GM21515 (cell line): ENCODE results near the gene PLXDC1.
"Not testable (repeated sequence)": the region's sequence is repeated elsewhere in the genome, so short reads cannot be mapped to it uniquely, and the experiment has no call there.

Source experiments
- ATAC-seq: cut with Tn5 transposase; IDR thresholded peaks from one replicate; pipeline ENCODE4 v1.9.1; 2021; ENCODE audit not compliant: unreplicated experiment

The PLXDC1 gene

DNA sequence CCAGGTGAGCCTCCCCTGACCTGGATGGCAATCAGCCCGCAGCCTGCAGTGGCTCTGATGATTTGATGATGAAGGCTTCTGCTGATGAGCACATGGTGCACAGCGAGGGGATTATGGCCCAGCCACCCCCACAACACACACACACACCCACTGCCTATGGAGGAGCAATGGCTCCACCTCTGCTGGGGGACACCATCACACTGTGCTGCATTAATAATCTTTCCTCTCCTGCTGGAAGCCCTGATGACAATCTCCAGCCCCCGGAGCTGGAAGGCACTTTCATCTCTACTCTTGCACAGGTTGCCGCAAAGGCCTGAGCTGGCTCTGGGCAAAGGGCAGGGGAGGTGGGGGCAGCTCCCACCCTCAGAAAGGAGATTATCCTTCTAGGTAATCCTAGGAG lies 79.9 kb downstream of the PLXDC1 start:
- no peak for ATAC-seq

DNA sequence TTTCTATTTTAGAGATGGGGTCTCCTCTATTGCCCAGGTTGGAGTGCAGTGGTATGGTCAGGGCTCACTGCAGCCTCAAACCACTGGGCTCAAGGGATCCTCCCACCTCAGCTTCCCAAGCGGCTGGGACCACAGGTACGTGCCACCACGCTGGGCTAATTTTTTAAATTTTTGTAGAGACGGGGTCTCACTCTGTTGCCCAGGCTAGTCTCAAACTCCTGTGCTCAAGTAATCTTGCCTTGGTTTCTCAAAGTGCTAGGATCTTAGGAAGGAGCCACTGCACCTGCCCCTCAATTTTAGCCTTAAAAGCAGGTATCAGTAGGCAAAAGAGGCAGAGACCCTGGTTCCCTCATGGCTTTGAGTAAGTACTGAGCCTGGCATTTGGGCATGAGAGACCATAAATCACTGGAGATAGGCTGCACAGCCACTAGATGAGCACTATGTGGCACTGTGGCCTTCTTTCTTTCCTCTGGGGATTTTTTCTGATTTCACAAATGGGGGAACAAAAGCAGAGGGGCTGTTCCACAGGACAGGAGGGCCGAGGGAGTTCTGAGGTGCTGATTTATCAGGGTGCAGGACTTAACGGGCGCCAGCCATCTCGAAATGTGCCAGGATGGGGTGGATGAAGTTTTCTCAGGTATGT lies 82.2 kb downstream of the PLXDC1 start:
- ATAC-seq: no peak

DNA sequence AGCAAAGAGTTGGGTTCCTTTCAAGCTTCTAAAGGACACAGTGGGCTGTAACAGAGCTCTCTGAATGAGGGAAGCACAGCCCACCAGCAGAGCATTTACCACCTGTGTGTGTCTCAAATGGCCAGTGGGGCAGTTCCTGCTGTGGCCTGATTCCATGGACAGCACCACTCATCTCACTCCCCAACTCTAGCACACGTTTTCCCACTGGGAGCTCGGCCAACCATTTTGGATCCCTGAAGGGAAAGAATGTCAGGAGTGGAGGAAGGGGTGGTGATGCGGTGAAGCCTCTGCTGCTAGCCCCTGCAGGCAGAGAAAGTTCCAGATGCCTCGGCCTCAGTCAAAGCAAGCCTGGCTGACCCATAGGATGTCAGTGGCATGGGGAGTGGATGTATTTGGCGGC lies 86.6 kb downstream of the PLXDC1 start:
- no peak for ATAC-seq

DNA sequence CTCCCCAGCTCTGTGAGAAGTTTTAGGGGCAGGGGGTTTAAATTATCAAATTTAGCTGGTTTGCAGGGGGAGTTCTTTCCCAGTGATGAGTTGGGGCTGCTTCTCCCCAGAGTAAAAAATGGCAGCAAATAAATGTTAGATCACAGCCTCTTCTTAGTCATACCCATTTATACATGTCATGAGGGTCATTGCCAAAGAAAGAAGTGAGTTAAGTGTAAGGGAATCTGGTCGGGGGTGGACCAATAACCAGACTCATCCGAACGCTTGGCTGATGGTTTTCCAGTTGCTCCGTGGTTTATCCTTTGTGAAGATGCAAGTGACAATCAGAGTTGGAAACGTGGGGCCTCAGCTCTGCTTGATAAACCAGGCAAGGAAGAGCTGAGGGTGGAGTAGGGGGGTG lies 87.1 kb downstream of the PLXDC1 start:
- ATAC-seq: no peak

DNA sequence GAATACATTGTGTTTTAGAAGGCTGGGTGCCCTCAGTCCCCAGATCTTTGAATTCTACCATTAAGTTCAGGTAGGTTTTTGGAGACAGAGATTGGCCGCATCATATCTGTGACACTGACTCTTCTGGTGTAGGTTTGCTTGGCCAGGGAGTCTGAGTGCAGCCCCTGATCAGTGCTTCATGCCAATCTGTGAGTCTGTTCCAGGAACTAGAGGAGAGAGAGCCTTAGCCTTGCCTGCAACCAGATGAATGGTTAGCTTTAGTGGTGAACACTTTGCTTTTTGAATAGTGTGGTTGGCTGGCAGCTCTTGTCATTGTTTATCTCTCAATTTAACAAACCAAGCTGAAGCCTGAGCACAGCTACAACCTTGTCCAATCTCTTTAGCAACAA lies 87.8 kb downstream of the PLXDC1 start:
- no peak for ATAC-seq

DNA sequence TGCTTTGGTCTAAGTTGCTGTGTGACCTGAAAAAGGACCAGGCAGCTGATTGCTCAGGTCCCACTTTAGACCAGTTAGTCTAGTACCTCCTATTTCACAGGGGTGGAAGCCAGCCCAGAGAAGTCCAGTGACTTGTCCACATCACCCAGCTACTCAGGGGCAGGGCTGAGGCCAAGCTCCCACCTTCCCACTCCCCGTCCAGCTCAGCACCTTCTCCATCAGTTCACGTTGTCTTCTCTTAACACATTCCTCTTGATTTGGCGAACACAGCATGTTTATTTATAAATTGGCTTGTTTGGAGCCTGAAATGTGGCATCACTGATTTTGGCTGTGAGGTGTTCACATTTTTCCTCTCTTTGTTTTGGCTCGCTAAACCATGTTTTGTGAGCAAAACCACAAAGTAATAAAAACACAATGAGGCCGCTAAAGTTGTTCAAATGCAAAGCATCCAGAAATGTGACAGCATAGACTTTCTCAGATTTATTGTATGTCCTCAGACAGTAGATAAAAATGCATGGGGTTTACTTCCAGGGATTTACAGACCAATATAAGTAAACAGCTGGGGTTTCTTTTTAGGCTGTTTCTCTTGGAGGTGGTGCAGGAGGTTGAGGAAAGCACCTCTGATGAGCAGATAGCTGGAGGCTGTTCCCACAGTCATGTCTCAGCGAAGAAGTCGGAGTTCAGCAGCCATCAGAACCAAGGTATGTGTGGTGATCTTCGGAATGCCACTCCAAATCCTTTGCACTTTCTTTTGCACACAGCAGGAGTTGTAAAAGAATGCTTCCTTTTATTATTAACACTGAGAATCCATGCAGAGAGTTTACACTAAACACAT lies 88.4 kb downstream of the PLXDC1 start:
- no peak for ATAC-seq

DNA sequence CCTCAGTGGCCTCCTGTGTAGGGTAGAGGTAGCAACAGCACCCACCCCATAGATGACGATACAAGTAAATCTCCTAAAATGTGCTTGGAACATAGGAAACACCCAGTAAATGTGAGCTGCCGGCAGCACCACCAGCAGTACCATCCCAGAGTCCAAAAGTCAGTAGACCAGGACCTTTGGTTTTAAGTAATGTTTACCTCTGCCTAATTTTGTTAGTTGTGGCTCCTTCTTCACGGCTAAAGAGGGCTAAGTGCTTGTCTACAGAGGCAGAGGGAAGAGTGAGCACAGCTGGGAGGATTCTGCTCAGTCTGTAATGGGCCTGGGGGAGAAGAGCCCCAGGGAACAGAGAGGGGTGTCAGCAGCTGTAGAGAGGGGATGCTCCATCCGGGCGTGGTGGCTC lies 92.9 kb downstream of the PLXDC1 start:
- no peak for ATAC-seq

DNA sequence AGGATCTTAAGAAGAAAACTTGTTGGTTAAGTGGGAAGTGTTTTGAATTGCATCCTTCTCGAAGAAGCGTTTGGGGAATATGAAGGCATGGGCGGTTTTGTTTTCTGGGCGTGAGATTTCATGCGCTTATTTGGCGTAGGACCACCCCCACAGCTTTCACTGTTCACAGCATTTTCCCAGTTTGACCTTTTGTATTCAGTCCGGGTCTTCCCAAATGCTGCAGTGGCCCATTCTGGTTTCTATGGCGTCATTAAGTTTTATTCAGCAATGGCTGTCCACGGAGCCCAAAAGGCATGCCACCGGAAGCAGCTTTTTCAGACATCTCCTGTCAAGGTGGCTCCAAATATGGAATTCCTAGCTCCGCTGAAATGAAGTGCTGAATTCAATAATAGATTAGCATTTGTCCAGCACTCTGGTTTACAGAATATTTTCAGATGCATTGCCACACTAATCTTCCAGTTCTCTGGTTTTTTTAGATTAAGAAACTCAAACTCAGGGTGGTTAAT lies 93.7 kb downstream of the PLXDC1 start:
- no peak for ATAC-seq

DNA sequence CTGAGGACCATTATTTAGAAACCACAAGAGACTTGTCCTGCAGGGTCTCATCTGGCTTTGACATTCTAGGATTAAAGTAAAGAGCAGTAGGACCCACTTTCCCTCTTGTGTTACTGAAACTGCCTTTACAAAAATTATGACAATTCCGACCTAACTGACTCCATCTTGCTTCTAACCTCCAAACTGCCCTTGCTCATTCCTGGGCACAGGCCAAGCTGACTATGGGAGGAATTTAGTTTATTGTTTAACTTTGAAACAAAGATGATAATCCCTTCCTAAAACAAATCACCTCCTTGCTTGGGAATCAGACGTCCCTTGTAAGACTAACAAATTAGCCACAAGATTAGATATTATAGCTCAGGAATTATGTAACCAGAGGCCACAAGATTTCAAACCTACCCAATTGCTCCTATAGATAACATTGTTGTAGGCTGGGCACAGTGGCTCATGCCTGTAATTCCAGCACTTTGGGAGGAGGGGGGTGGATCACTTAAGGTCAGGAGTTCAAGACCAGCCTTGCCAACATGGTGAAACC lies 97.3 kb downstream of the PLXDC1 start:
- no peak for ATAC-seq

DNA sequence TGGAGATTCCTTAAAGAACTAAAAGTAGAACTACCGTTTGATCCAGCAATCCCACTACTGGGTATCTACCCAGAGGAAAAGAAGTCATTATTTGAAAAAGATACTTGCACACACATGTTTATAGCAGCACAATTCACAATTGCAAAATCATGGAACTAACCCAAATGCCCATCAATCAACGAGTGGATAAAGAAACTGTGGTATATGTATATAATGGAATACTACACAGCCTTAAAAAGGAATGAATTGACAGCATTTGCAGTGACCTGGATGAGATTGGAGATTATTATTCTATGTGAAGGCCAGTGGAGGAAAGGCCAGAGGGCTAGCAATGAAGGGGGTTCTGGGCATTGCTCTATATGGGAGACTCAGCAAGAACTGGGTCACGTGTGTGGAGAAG lies 99.0 kb downstream of the PLXDC1 start:
- not testable (repeated sequence) for ATAC-seq

DNA sequence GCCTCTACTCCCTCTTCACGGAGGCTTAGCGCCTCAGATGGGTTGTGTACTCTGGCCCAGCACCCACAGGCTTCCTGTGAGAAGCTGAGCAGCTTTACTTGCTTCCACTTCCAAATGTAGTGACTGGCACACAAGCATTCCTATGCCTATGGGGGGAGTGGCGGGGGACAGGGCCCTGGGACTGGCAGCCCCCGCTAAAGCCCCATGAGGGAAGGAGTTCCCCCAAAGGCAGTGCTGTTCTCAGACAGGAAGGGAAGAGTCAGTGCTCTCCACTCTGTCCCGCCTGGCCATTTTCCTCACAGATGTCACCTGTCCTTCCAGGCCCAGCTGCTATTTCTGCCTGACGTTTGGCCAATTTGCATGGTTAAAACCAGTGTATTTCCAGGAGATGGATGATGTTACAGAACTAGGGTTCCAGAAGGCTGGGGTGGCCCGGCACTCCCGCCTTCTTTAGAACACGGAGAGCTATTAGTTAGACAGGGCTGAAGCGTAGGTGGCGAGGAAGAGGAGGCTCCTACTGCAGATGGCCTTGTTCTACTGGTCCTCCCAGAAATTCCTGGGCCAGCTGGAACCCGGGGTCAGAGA lies 100.3 kb downstream of the PLXDC1 start:
- no peak for ATAC-seq

DNA sequence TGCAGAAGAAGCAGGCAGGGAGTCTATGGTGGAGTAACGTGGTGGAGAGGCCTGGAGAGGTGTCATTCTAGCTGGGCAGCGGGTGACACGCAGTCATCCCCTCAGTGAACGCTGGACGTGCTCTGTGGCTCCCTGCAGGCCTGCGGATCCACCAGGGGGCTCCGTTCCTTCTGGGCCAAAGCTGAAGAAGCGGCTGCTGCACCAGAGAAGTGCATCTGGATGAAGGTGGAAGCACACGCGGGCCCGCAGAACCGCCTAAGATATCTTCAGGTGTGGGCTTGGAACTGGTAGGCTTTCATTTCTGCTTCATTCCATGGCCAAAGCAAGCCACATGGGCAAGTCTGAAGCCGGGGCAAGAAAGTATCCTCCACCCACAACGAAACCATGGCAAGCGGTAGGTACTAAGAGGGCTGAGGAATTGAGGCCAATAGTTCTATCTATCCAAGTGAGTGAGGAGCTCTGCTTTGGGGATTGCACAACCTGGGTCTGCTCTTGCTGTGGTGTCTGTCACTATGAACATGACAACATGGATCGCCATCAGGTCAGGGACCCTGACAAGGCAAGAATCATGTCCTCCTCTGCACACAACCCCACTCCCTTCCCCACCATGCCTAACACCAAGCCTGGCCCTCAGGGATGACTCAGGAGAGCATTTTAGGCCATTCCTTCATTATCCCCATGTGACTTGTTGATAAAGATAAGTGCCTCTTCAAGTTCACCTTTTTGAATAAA lies 105.3 kb downstream of the PLXDC1 start:
- ATAC-seq: no peak

DNA sequence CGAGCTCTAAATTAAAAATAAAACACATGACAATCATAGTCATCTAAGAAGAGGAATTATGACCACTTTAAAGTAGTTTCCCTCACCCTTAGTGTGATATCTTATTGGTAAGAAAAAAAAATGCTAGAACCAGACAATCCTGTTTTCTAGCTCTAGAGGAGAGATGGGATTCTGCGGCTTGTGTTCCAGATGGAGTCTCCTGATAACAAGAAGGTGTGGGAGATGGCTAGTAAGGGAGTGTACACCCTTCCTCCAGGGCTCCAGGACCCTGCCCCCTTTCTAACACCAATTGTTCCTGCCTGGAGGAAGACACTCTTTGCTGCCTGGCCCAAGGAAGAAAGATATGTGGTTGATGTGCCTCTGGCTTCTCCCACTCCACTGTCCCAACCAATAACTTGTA lies 115.4 kb downstream of the PLXDC1 start:
- no peak for ATAC-seq

DNA sequence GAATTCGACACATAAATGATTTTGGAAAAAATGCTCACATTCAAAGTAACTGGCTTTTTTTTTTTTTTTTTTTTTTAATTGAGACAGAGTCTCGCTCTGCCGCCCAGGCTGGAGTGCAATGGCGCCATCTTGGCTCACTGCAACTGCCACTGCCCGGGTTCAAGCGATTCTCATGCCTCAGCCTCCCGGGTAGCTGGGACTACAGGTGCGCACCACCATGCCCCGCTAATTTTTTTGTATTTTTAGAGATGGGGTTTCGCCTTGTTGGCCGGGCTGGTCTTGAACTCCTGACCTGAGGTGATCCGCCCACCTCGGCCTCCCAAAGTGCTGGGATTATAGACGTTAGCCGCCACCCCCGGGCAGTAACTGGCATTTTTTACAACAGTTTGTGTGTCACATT lies 115.9 kb downstream of the PLXDC1 start:
- ATAC-seq: not testable (repeated sequence)

DNA sequence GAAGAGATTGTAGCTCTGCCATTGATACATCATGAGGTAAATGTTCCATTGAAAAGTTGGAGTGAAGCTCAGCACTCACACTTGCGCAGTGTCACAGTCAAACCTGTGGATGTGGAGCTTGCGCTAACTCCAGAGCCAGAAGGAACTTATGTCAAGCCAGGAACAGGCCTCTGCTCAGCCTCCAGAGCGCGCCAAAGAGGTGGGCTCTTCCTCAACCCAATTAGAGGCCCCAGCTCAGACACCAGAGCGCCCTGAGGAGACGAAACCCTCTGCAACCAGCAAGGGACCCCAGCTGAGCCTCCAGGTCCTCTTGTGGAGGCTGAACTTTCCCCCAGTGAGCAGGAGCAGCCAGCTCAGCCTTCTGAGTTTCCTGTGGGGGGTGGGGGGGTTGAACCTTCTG lies 122.7 kb downstream of the PLXDC1 start:
- ATAC-seq: no peak

DNA sequence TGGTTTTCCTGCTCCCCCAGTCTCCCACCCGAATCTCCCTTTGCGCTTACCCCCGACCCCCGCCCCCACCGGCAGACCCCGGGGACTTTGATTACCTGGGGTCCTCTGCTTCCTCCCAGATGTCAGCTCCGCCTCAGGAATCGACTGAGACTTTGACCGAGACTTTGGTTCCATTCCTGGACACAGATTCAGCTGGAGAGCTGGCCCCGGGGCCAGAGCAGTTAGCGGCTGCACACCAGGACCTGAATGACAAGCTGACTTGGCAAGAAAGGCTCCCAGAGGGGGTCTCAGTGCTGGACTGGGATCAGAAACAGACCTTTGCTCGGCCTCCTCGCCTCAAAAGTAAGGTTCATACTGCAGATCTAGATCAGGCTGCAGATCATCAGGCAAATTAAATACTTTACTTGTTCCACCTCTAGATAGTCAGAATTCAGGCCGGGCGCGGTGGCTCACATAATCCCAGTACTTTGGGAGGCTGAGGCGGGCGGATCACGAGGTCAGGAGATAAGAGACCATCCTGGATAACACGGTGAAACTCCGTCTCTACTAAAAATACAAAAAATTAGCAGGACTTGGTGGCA lies 123.9 kb downstream of the PLXDC1 start:
- no peak for ATAC-seq

DNA sequence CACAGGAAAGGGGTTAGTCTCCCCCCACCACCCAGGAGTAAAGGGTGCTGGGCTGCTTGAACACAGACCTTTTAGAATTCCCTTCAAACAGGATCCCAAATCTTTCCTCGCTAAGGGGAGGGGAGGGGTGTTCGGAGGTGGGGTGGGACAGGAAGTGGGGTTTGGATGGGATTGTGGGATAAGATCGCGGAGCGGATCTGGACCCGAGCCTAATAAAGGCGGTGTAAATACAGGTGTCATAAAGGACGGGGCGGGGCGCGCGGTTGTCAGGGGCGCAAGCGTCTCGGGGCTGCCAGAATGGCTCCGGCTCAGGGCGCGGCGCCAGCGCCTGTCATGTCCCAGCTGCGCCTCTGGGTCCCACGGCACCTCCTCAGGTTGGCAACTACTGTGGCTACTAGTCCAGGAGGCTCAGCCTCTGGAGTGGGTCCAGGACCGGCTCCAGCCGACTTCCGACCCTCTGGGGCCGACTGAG lies 124.4 kb downstream of the PLXDC1 start:
- no peak for ATAC-seq

DNA sequence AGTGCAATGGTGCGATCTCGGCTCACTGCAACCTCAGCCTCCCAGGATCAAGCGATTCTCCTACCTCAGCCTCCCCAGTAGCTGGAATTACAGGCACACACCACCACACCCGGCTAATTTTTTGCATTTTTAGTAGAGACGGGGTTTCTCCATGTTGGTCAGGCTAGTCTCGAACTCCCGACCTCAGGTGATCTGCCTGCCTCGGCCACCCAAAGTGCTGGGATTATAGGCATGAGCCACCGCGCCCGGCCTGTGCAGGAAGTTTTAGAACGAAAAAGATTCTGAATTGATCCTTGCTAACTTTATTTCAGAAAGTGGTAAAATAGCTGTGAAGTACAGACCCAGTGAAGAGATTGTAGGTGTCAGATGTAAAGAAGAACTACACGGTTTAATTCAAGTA lies 125.1 kb downstream of the PLXDC1 start:
- ATAC-seq: not testable (repeated sequence)

DNA sequence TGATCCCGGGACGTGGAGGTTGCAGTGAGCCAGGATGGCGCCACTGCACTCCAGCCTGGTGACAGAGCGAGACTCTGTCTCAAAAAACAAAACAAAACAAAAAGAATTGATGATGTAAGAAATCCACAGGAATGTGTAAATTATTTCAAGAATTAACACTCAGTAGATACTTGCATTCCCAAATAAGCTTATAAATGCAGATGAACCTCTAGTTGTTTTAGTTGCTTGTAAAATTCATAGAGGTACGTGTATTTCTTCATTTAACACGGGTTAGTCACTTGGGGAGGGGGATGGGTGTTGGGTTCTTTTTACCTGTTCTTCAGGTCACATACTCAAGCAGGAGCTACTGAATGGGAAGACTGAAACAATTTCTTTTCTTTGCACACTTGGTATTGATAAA lies 128.5 kb downstream of the PLXDC1 start:
- no peak for ATAC-seq

DNA sequence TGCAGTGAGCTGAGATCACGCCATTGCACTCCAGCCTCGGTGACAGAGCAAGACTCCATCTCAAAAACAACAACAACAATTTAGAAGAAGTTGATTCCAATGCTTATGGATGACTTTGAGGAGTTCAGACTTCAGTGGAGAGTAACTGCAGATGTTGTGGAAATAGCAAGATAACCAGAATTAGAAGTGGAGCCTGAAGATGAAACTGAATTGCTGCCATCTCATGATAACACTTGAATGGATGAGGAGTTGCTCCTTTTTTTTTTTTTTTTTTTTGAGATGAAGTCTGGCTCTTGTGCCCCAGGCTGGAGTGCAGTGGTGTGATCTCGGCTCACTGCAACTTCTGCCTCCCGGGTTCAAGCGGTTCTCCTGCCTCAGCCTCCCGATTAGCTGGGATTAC lies 131.4 kb downstream of the PLXDC1 start:
- ATAC-seq: not testable (repeated sequence)
